SK-N-SH (cell line): ENCODE measurements around the gene ACAP3.

Experiments used
- CTCF ChIP-seq: fragments of 200-600 bp; sonication (generic); IDR thresholded peaks from 2 replicates; pipeline ENCODE4 v1.6.1; 2017; ENCODE audit warnings: antibody characterized with exemption, mild to moderate bottlenecking, moderate library complexity
- GATA2 ChIP-seq: sonication (generic); formaldehyde crosslinking; IDR thresholded peaks from 2 replicates; pipeline ENCODE4 v1.5.0; 2020; ENCODE audit warnings: mild to moderate bottlenecking, missing genetic modification reagents
- POLR2AphosphoS5 ChIP-seq: IDR thresholded peaks from 2 replicates; pipeline ENCODE4 v1.6.1; 2012; ENCODE audit warnings: low read depth, low read length
- RAD21 ChIP-seq: IDR thresholded peaks from 2 replicates; pipeline ENCODE4 v1.6.1; 2012; ENCODE audit warnings: mild to moderate bottlenecking, low read length
- RCOR1 ChIP-seq: fragments of 150-350 bp; IDR thresholded peaks from 2 replicates; pipeline ENCODE4 v1.6.1; 2017; ENCODE audit warnings: antibody characterized with exemption, low read length
- TAF1 ChIP-seq: IDR thresholded peaks from 2 replicates; pipeline ENCODE4 v1.6.1; 2012; ENCODE audit warnings: low read depth, mild to moderate bottlenecking, low read length, moderate library complexity, borderline replicate concordance
- TEAD4 ChIP-seq: IDR thresholded peaks from 2 replicates; pipeline ENCODE4 v1.4.0; 2012; ENCODE audit warnings: mild to moderate bottlenecking, borderline replicate concordance; ENCODE audit not compliant: insufficient read depth
- USF2 ChIP-seq: fragments of 150-350 bp; IDR thresholded peaks from 2 replicates; pipeline ENCODE4 v1.6.1; 2017; ENCODE audit warnings: antibody characterized with exemption, low read length, low read depth, borderline replicate concordance
- TF ChIP-seq, protein P1 (sequence below): IDR thresholded peaks from 2 replicates; pipeline ENCODE4 v1.6.1; 2012; ENCODE audit warnings: mild to moderate bottlenecking, low read depth, low read length, moderate library complexity

DNA sequence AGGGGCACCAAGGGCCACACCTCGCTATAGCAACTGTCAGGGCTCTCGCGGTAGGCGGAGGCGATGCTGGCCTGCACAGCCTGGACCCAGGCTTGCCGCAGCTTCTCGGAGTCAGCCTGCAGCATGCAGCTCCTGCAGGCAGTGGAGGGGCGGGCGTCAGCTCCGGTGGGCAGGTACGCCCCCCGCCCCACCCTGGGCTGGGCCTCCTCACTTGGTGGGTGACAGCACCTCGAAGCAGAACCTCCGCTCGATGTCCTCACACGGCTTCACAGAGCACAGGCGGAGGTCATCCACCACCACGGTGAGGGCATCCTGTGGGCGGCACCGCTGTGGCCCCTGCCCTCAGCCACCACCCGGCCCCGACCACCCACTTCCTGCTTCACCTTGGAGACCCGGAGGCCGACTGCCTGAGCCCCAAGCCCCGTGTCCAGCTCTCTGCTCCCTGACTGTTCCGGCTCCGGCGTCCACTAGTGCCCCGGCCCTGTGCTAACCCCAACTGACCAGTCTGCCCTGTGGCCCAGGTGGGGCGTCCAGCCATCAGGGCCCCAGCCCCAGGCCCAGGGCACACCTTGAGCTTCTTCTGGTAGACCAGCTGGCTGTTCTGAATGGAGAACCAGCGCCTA is 9.8 kb downstream of the ACAP3 start:
- TF ChIP-seq, protein P1, sequence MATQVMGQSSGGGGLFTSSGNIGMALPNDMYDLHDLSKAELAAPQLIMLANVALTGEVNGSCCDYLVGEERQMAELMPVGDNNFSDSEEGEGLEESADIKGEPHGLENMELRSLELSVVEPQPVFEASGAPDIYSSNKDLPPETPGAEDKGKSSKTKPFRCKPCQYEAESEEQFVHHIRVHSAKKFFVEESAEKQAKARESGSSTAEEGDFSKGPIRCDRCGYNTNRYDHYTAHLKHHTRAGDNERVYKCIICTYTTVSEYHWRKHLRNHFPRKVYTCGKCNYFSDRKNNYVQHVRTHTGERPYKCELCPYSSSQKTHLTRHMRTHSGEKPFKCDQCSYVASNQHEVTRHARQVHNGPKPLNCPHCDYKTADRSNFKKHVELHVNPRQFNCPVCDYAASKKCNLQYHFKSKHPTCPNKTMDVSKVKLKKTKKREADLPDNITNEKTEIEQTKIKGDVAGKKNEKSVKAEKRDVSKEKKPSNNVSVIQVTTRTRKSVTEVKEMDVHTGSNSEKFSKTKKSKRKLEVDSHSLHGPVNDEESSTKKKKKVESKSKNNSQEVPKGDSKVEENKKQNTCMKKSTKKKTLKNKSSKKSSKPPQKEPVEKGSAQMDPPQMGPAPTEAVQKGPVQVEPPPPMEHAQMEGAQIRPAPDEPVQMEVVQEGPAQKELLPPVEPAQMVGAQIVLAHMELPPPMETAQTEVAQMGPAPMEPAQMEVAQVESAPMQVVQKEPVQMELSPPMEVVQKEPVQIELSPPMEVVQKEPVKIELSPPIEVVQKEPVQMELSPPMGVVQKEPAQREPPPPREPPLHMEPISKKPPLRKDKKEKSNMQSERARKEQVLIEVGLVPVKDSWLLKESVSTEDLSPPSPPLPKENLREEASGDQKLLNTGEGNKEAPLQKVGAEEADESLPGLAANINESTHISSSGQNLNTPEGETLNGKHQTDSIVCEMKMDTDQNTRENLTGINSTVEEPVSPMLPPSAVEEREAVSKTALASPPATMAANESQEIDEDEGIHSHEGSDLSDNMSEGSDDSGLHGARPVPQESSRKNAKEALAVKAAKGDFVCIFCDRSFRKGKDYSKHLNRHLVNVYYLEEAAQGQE: no peak
- TF ChIP-seq POLR2AphosphoS5 (no peak), TAF1 (no peak), CTCF (no peak), RCOR1 (no peak), GATA2 (CRISPR knock-in tag) (no peak), TEAD4 (no peak), USF2 (no peak), RAD21 (no peak)
